T-helper 17 cell (primary cell): Measurements from ENCODE around the gene EVX2. TPM values are rescaled to one million over a fixed set of nuclear protein-coding genes. Genes with fewer than 3 reads are reported as not detected.

Source experiments
- ATAC-seq: fragments of 150-1000 bp; cut with Tn5 transposase; 2 replicates; pipeline ENCODE4 v1.10.0; 2021; ENCODE audit warnings: mild to moderate bottlenecking, moderate library complexity
- DNase-seq, 3 donors: peaks; one replicate each; pipeline versions ENCODE4 v3.0.0 to v3.0.0-alpha.2; 2020 to 2021
- H3K9me3 ChIP-seq: one replicate; pipeline ENCODE4 v1.7.0; 2013; ENCODE audit warnings: low read length, mild to moderate bottlenecking; ENCODE audit not compliant: control insufficient read depth, poor library complexity, severe bottlenecking
- H3K27ac Mint-ChIP-seq: one replicate; pipeline ENCODE4 v1.8.0; 2022; ENCODE audit warnings: mild to moderate bottlenecking, moderate library complexity, mixed read lengths
- H3K27me3 Mint-ChIP-seq: one replicate; pipeline ENCODE4 v1.8.0; 2022; ENCODE audit warnings: mixed read lengths
- H3K36me3 Mint-ChIP-seq: one replicate; pipeline ENCODE4 v1.8.0; 2022; ENCODE audit warnings: low read depth, mixed read lengths
- H3K4me1 Mint-ChIP-seq: one replicate; pipeline ENCODE4 v1.8.0; 2022; ENCODE audit warnings: mild to moderate bottlenecking, mixed read lengths
- H3K4me3 Mint-ChIP-seq: one replicate; pipeline ENCODE4 v1.8.0; 2022; ENCODE audit warnings: mild to moderate bottlenecking, moderate library complexity, mixed read lengths
- total RNA-seq, 4 donors: library from RNA in 2 of 4; stranded (reverse) in 2 of 4; gene quantifications; one replicate each; pipeline ENCODE4 v1.2.3 and lab custom pipeline; 2022 to 2026

EVX2 gene
- total RNA-seq, 2 donors from 2014 or later, result not detected

- Mint-ChIP-seq H3K36me3 (peaks cover 6% of the 10 kb centered on the region), H3K27me3 (peaks cover 80% of the 10 kb centered on the region), H3K27ac (no peak overlapping the region), H3K4me3 (no peak overlapping the region), H3K4me1 (peaks cover 11% of the 10 kb centered on the region)
- DNase-seq (no peak), ATAC-seq (no peak)
- peaks cover 8% of the 10 kb centered on the region for H3K9me3 ChIP-seq
These were observed 24.0 kb upstream of the EVX2 start for GRCh38 chr2:176107731-176108181.

- H3K4me1 Mint-ChIP-seq, result peaks cover 11% of the 10 kb centered on the region
- peak within 1 kb of the TSS; percentile 1 for H3K27ac Mint-ChIP-seq
- ATAC-seq (no peak), DNase-seq (no peak)
- peaks cover 80% of the 10 kb centered on the region for H3K27me3 Mint-ChIP-seq
- peak within 1 kb of the TSS; percentile 68 for H3K4me3 Mint-ChIP-seq
- H3K9me3 ChIP-seq, result peaks cover 8% of the 10 kb centered on the region
- peaks cover 6% of the 10 kb centered on the region for H3K36me3 Mint-ChIP-seq
These were observed 23.1 kb upstream of the EVX2 start, which contains the start of gene HOXD11 for GRCh38 chr2:176106581-176107539. Gene HOXD11, plus strand, starts transcription at chr2:176107280. Its CDS starts 76 bp downstream, at chr2:176107356.

GRCh38 chr2:176105730-176106580, 22.2 kb upstream of the EVX2 start:
- H3K9me3 ChIP-seq, result peaks cover 8% of the 10 kb centered on the region
- Mint-ChIP-seq H3K36me3 (peaks cover 5% of the 10 kb centered on the region), H3K27ac (peak overlapping the region; percentile 1), H3K4me1 (peaks cover 11% of the 10 kb centered on the region), H3K27me3 (peaks cover 80% of the 10 kb centered on the region), H3K4me3 (peak overlapping the region; percentile 68)
- no peak for ATAC-seq
- no peak for DNase-seq

- peaks cover 5% of the 10 kb centered on the region for H3K36me3 Mint-ChIP-seq
- peaks cover 11% of the 10 kb centered on the region for H3K4me1 Mint-ChIP-seq
- H3K27ac Mint-ChIP-seq, result peak overlapping the region; percentile 1
- ATAC-seq (no peak), DNase-seq (no peak)
- H3K27me3 Mint-ChIP-seq, result peaks cover 80% of the 10 kb centered on the region
- peaks cover 8% of the 10 kb centered on the region for H3K9me3 ChIP-seq
- no peak overlapping the region for H3K4me3 Mint-ChIP-seq
These were observed 21.4 kb upstream of the EVX2 start for GRCh38 chr2:176105078-176105729.

- H3K9me3 ChIP-seq, result peaks cover 8% of the 10 kb centered on the region
- no peak for DNase-seq
- ATAC-seq, result no peak
- Mint-ChIP-seq H3K4me1 (peaks cover 11% of the 10 kb centered on the region), H3K27ac (no peak overlapping the region), H3K36me3 (peaks cover 5% of the 10 kb centered on the region), H3K27me3 (peaks cover 78% of the 10 kb centered on the region), H3K4me3 (peak overlapping the region; percentile 28)
These were observed 20.7 kb upstream of the EVX2 start for GRCh38 chr2:176104316-176105077.

- peaks cover 8% of the 10 kb centered on the region for H3K9me3 ChIP-seq
- Mint-ChIP-seq H3K27ac (no peak overlapping the region), H3K4me3 (no peak overlapping the region), H3K27me3 (peaks cover 78% of the 10 kb centered on the region), H3K36me3 (peaks cover 5% of the 10 kb centered on the region), H3K4me1 (peaks cover 11% of the 10 kb centered on the region)
- ATAC-seq (no peak), DNase-seq (no peak)
These were observed 20.1 kb upstream of the EVX2 start for GRCh38 chr2:176103742-176104315.

- ATAC-seq, result no peak
- no peak overlapping the region for H3K27ac Mint-ChIP-seq
- no peak for DNase-seq
- peaks cover 11% of the 10 kb centered on the region for H3K4me1 Mint-ChIP-seq
- peaks cover 5% of the 10 kb centered on the region for H3K36me3 Mint-ChIP-seq
- H3K9me3 ChIP-seq, result peaks cover 8% of the 10 kb centered on the region
- H3K27me3 Mint-ChIP-seq, result peaks cover 80% of the 10 kb centered on the region
- peak overlapping the region; percentile 34 for H3K4me3 Mint-ChIP-seq
These were observed 19.4 kb upstream of the EVX2 start for GRCh38 chr2:176103194-176103593.

GRCh38 chr2:176102309-176102866, 18.6 kb upstream of the EVX2 start:
- peaks cover 16% of the 10 kb centered on the region for H3K4me1 Mint-ChIP-seq
- H3K27ac Mint-ChIP-seq, result peak overlapping the region; percentile 27
- H3K4me3 Mint-ChIP-seq, result no peak overlapping the region
- DNase-seq (no peak), ATAC-seq (no peak)
- peaks cover 7% of the 10 kb centered on the region for H3K36me3 Mint-ChIP-seq
- H3K9me3 ChIP-seq, result peaks cover 8% of the 10 kb centered on the region
- H3K27me3 Mint-ChIP-seq, result peaks cover 88% of the 10 kb centered on the region

- no peak overlapping the region for H3K4me3 Mint-ChIP-seq
These were observed 18.1 kb upstream of the EVX2 start for GRCh38 chr2:176101842-176102241.

GRCh38 chr2:176101216-176101830, 17.6 kb upstream of the EVX2 start:
- ATAC-seq, result no peak
- Mint-ChIP-seq H3K27me3 (peaks cover 96% of the 10 kb centered on the region), H3K27ac (no peak overlapping the region), H3K4me3 (no peak overlapping the region), H3K36me3 (peaks cover 6% of the 10 kb centered on the region), H3K4me1 (peaks cover 22% of the 10 kb centered on the region)
- DNase-seq, result no peak
- peaks cover 8% of the 10 kb centered on the region for H3K9me3 ChIP-seq

More at GRCh38 chr2:176101842-176102241, 18.1 kb upstream of the EVX2 start:
- peaks cover 8% of the 10 kb centered on the region for H3K9me3 ChIP-seq
- DNase-seq (no peak), ATAC-seq (no peak)
- Mint-ChIP-seq H3K36me3 (peaks cover 7% of the 10 kb centered on the region), H3K27ac (no peak overlapping the region), H3K4me1 (peaks cover 20% of the 10 kb centered on the region), H3K27me3 (peaks cover 94% of the 10 kb centered on the region)

GRCh38 chr2:176100547-176101140, 16.9 kb upstream of the EVX2 start:
- H3K27ac Mint-ChIP-seq, result no peak overlapping the region

More at GRCh38 chr2:176100547-176101140, 16.9 kb upstream of the EVX2 start:
- no peak for DNase-seq
- Mint-ChIP-seq H3K4me1 (peaks cover 16% of the 10 kb centered on the region), H3K27me3 (peaks cover 93% of the 10 kb centered on the region), H3K36me3 (peaks cover 2% of the 10 kb centered on the region), H3K4me3 (no peak overlapping the region)
- ATAC-seq, result no peak
- peaks cover 8% of the 10 kb centered on the region for H3K9me3 ChIP-seq
